IMR-90 (cell line): ENCODE results near the gene RPLP1. TPM values are rescaled to one million over a fixed set of nuclear protein-coding genes. Genes with fewer than 3 reads are reported as not detected.

ENCODE experiments used
- ATAC-seq: fragments of 200-7000 bp; cut with Tn5 transposase; 2 replicates; pipeline ENCODE4 v1.9.1; 2020; ENCODE audit warnings: low read depth, mild to moderate bottlenecking, moderate library complexity
- BruUV-seq: library from RNA; stranded (reverse); fragments of 400-500 nt; replicated peaks from 2 replicates; lab custom pipeline; 2021; lab: Mats Ljungman, UMichigan
- CTCF ChIA-PET: fragments of 300-600 bp; formaldehyde crosslinking; extraction: SDS; loops from one replicate; lab custom pipeline; 2021; ENCODE audit warnings: antibody characterized with exemption; lab: Yijun Ruan, JAX
- POLR2A ChIA-PET: fragments of 300-600 bp; sonication (Branson Sonifier 250); formaldehyde crosslinking; loops from one replicate; lab custom pipeline; 2022; ENCODE audit warnings: antibody characterized with exemption; ENCODE audit not compliant: unreplicated experiment; lab: Charles Lee
- DNase-seq: peaks from one replicate; pipeline ENCODE4 v3.0.0; 2013
- H2AFZ ChIP-seq: replicated peaks from 2 replicates; pipeline ENCODE3; 2013; ENCODE audit warnings: low read length, mild to moderate bottlenecking; ENCODE audit not compliant: poor library complexity
- H2AK5ac ChIP-seq: 2 replicates; pipeline ENCODE4 v1.6.1; 2013; ENCODE audit warnings: low read depth, low read length, inconsistent platforms
- H2AK9ac ChIP-seq: replicated peaks from 2 replicates; pipeline ENCODE3; 2013; ENCODE audit warnings: mild to moderate bottlenecking, low read depth, low read length, moderate library complexity; ENCODE audit not compliant: poor library complexity
- H2BK120ac ChIP-seq: 2 replicates; pipeline ENCODE4 v1.6.1; 2013; ENCODE audit warnings: low read depth, low read length, inconsistent platforms
- H2BK15ac ChIP-seq: 3 replicates; pipeline ENCODE4 v1.6.1; 2013; ENCODE audit warnings: low read depth, low read length, inconsistent platforms
- H2BK20ac ChIP-seq: 2 replicates; pipeline ENCODE4 v1.6.1; 2013; ENCODE audit warnings: low read depth, mild to moderate bottlenecking, inconsistent platforms, low read length, moderate library complexity
- H2BK5ac ChIP-seq: 2 replicates; pipeline ENCODE4 v1.6.1; 2013; ENCODE audit warnings: mild to moderate bottlenecking, low read depth, low read length, inconsistent platforms; ENCODE audit not compliant: poor library complexity, severe bottlenecking
- H3K14ac ChIP-seq: replicated peaks from 2 replicates; pipeline ENCODE4 v1.6.1; 2013; ENCODE audit warnings: low read depth, low read length, inconsistent platforms
- H3K18ac ChIP-seq: 2 replicates; pipeline ENCODE4 v1.6.1; 2013; ENCODE audit warnings: low read depth, low read length, control low read depth
- H3K23ac ChIP-seq: 2 replicates; pipeline ENCODE4 v1.6.1; 2013; ENCODE audit warnings: low read depth, low read length, inconsistent platforms
- H3K27ac ChIP-seq: 2 replicates; pipeline ENCODE4 v1.5.1; 2013; ENCODE audit warnings: mild to moderate bottlenecking, control low read depth, low read length; ENCODE audit not compliant: insufficient read depth
- H3K27me3 ChIP-seq: 2 replicates; pipeline ENCODE4 v1.6.1; 2013; ENCODE audit warnings: low read length; ENCODE audit not compliant: control insufficient read depth, insufficient read depth
- H3K36me3 ChIP-seq: 2 replicates; pipeline ENCODE4 v1.6.1; 2013; ENCODE audit warnings: low read length, mixed read lengths; ENCODE audit not compliant: control insufficient read depth, insufficient read depth
- H3K4ac ChIP-seq: 2 replicates; pipeline ENCODE4 v1.6.1; 2013; ENCODE audit warnings: low read depth, low read length, inconsistent platforms
- H3K4me1 ChIP-seq: 2 replicates; pipeline ENCODE4 v1.6.1; 2013; ENCODE audit warnings: low read length, mixed read lengths; ENCODE audit not compliant: control insufficient read depth, insufficient read depth
- H3K4me2 ChIP-seq: 2 replicates; pipeline ENCODE4 v1.6.1; 2013; ENCODE audit warnings: low read depth, mild to moderate bottlenecking, control low read depth, low read length, moderate library complexity
- H3K4me3 ChIP-seq: 2 replicates; pipeline ENCODE4 v1.5.1; 2013; ENCODE audit warnings: low read depth, mild to moderate bottlenecking, control low read depth, low read length, moderate library complexity; ENCODE audit not compliant: insufficient read depth
- H3K56ac ChIP-seq: 2 replicates; pipeline ENCODE4 v1.6.1; 2013; ENCODE audit warnings: low read length, inconsistent platforms; ENCODE audit not compliant: insufficient read depth; ENCODE audit errors: extremely low read depth
- H3K79me1 ChIP-seq, 2 experiments: 2 replicates each; pipeline ENCODE4 v1.6.1; 2013; ENCODE audit warnings: low read length in 2 of 2, inconsistent platforms in 1 of 2, low read depth in 1 of 2
- H3K9ac ChIP-seq: 2 replicates; pipeline ENCODE4 v1.6.1; 2013; ENCODE audit warnings: low read depth, low read length, control low read depth
- H3K9me1 ChIP-seq: 2 replicates; pipeline ENCODE4 v1.6.1; 2013; ENCODE audit warnings: low read length, inconsistent platforms; ENCODE audit not compliant: insufficient read depth
- H3K9me3 ChIP-seq: 2 replicates; pipeline ENCODE4 v1.6.1; 2013; ENCODE audit warnings: low read length; ENCODE audit not compliant: control insufficient read depth, insufficient read depth
- H4K20me1 ChIP-seq: 2 replicates; pipeline ENCODE4 v1.6.1; 2013; ENCODE audit warnings: low read length, inconsistent platforms; ENCODE audit not compliant: insufficient read depth
- H4K5ac ChIP-seq: 2 replicates; pipeline ENCODE4 v1.6.1; 2013; ENCODE audit warnings: mild to moderate bottlenecking, low read depth, low read length, control low read depth
- H4K8ac ChIP-seq, 2 experiments: 2 replicates each; pipeline ENCODE4 v1.6.1; 2013; ENCODE audit warnings: low read depth in 2 of 2, low read length in 2 of 2, control low read depth in 1 of 2, inconsistent platforms in 1 of 2
- H4K91ac ChIP-seq: 2 replicates; pipeline ENCODE4 v1.6.1; 2013; ENCODE audit warnings: low read depth, low read length, inconsistent platforms; ENCODE audit not compliant: insufficient read depth
- MAFK ChIP-seq: IDR thresholded peaks from 2 replicates; pipeline ENCODE4 v1.6.1; 2012; ENCODE audit warnings: low read depth, low read length, improper control_type of control experiment
- NFE2L2 ChIP-seq: fragments of 150-350 bp; IDR thresholded peaks from 2 replicates; pipeline ENCODE4 v1.6.1; 2016; ENCODE audit warnings: low read depth, mild to moderate bottlenecking, low read length
- WGBS, 2 experiments: methylation state at CpG; one replicate each; pipeline versions ENCODE4 v1.1.5 to v1.1.7; 2013; ENCODE audit warnings: missing lambda C conversion rate in 2 of 2; ENCODE audit not compliant: insufficient read length in 1 of 2; ENCODE audit errors: extremely low coverage in 2 of 2; 5-methylcytosine and 5-hydroxymethylcytosine counted together
- dilution Hi-C: fragments of 300-500 bp; cut with HindIII; formaldehyde crosslinking; loops from one replicate; pipeline ENCODE4 v1.14.3; 2018; ENCODE audit warnings: low sequenced_read_pairs; ENCODE audit not compliant: unreplicated experiment
- in situ Hi-C: fragments of 300-500 bp; cut with MboI; formaldehyde crosslinking; loops from 3 replicates; pipeline ENCODE4 v1.14.3; 2019; ENCODE audit warnings: low sequenced_read_pairs, inconsistent platforms, mixed read lengths
- intact Hi-C: fragments of 100-400 bp; cut with micrococcal nuclease; formaldehyde crosslinking; loops from 2 replicates; pipeline ENCODE4 v1.10.0; 2022
- polyA plus RNA-seq, 3 experiments: library from polyadenylated mRNA; depleted of rRNA; stranded (reverse); fragments of >200 nt; gene quantifications; 2 replicates each; pipeline ENCODE4 v1.2.3, GENCODE V29; 2012; ENCODE audit warnings: low replicate concordance in 1 of 3
- total RNA-seq: library from RNA; depleted of rRNA; stranded (reverse); fragments of >200 nt; gene quantifications from 2 replicates; pipeline ENCODE4 v1.2.3, GENCODE V29; 2012

Gene RPLP1
- total and polyA plus RNA-seq, 2 of the 4 experiments (the other 2 are of a cell fraction) = 97.0 to 1,440 TPM

GRCh38 chr15:69405110-69405509, 47.5 kb upstream of the RPLP1 start:
- no peak overlapping the region for H2BK20ac ChIP-seq
- H4K20me1 ChIP-seq = peaks cover 25% of the 10 kb centered on the region
- no CpG with 5 or more reads among the region's 3 CpGs for WGBS, 2 experiments
- ChIA-PET POLR2A (no interaction called here), CTCF (no interaction called here)
- no peak overlapping the region for H3K23ac ChIP-seq
- H3K4ac ChIP-seq = no peak overlapping the region
- no peak overlapping the region for H2AK5ac ChIP-seq
- no peak overlapping the region for H2AFZ ChIP-seq
- H2BK15ac ChIP-seq = no peak overlapping the region
- H3K56ac ChIP-seq = no peak overlapping the region
- no peak overlapping the region for H4K91ac ChIP-seq
- no peak for ATAC-seq
- no peaks in the 10 kb centered on the region for H3K9me3 ChIP-seq
- no peak overlapping the region for H3K27ac ChIP-seq
- no peak overlapping the region for H4K5ac ChIP-seq
- no peak overlapping the region for H3K14ac ChIP-seq
- H3K4me2 ChIP-seq = no peak overlapping the region
- H3K9me1 ChIP-seq = peaks cover 32% of the 10 kb centered on the region
- in situ Hi-C loops = no loop called here
- no peak overlapping the region for H2AK9ac ChIP-seq
- no peak for DNase-seq
- peaks cover 9% of the 10 kb centered on the region for H3K4me1 ChIP-seq
- no TSS peak for BruUV-seq
- no peaks in the 10 kb centered on the region for H3K27me3 ChIP-seq
- no peak overlapping the region for H3K9ac ChIP-seq
- H3K18ac ChIP-seq = no peak overlapping the region
- intact Hi-C loops = no loop called here
- dilution Hi-C loops = no loop called here
- H2BK5ac ChIP-seq = no peak overlapping the region
- TF ChIP-seq NFE2L2 = no peak
- peak; percentile 61 for TF ChIP-seq MAFK
- no peaks in the 10 kb centered on the region for H3K36me3 ChIP-seq
- H3K79me1 ChIP-seq = peaks cover 28 to 71% of the 10 kb centered on the region in 2 experiments
- no peak overlapping the region for H4K8ac ChIP-seq
- no peak overlapping the region for H2BK120ac ChIP-seq
- no peak overlapping the region for H3K4me3 ChIP-seq
